Fibroblast of lung (primary cell): ENCODE measurements around the gene ZFPM1. TPM values are rescaled to one million over a fixed set of nuclear protein-coding genes. Genes with fewer than 3 reads are reported as not detected.

Experiments used
- DNase-seq, 2 donors: peaks; one replicate each; pipeline versions ENCODE4 v3.0.0 to v3.0.0-alpha.2; 2010; ENCODE audit warnings: low read depth in 2 of 2
- H2AFZ ChIP-seq: 2 replicates; pipeline ENCODE4 v1.5.1; 2012; ENCODE audit warnings: low read length, control low read depth, inconsistent platforms
- H3K27ac ChIP-seq: 2 replicates; pipeline ENCODE4 v1.5.1; 2011; ENCODE audit warnings: low read length, control low read depth; ENCODE audit not compliant: insufficient read depth
- H3K27me3 ChIP-seq: 2 replicates; pipeline ENCODE4 v1.5.1; 2011; ENCODE audit warnings: mild to moderate bottlenecking, low read length; ENCODE audit not compliant: control insufficient read depth, insufficient read depth
- H3K36me3 ChIP-seq: 2 replicates; pipeline ENCODE4 v1.5.1; 2011; ENCODE audit warnings: low read length; ENCODE audit not compliant: control insufficient read depth, insufficient read depth
- H3K4me1 ChIP-seq: 2 replicates; pipeline ENCODE4 v1.5.1; 2011; ENCODE audit warnings: low read length; ENCODE audit not compliant: control insufficient read depth, insufficient read depth; ENCODE audit errors: extremely low read depth
- H3K4me2 ChIP-seq: 2 replicates; pipeline ENCODE4 v1.5.1; 2011; ENCODE audit warnings: low read length, control low read depth; ENCODE audit not compliant: insufficient read depth; ENCODE audit errors: extremely low read depth
- H3K4me3 ChIP-seq, 4 experiments: fragments of 200-600 bp in 1 of 4; sonication (generic) in 1 of 4; replicated peaks in 1 of 4; 2 replicates each; pipeline ENCODE4 v1.5.1; 2011 to 2016; ENCODE audit warnings: low read length in 4 of 4, low read depth in 3 of 4, mild to moderate bottlenecking in 3 of 4, control low read depth in 2 of 4, inconsistent platforms in 1 of 4, mixed read lengths in 1 of 4; ENCODE audit not compliant: insufficient read depth in 1 of 4; ENCODE audit errors: control extremely low read depth in 1 of 4
- H3K79me2 ChIP-seq: 2 replicates; pipeline ENCODE4 v1.5.1; 2012; ENCODE audit warnings: mild to moderate bottlenecking, low read length, inconsistent platforms; ENCODE audit not compliant: control insufficient read depth, insufficient read depth
- H3K9ac ChIP-seq: 2 replicates; pipeline ENCODE4 v1.5.1; 2011; ENCODE audit warnings: mild to moderate bottlenecking, low read length, control low read depth; ENCODE audit not compliant: insufficient read depth
- H3K9me3 ChIP-seq: 2 replicates; pipeline ENCODE4 v1.5.1; 2012; ENCODE audit warnings: low read depth, low read length; ENCODE audit not compliant: control insufficient read depth, insufficient read depth
- H4K20me1 ChIP-seq: 2 replicates; pipeline ENCODE4 v1.5.1; 2011; ENCODE audit warnings: low read length; ENCODE audit not compliant: control insufficient read depth, insufficient read depth; ENCODE audit errors: extremely low read depth
- CTCF ChIP-seq, 2 donors: IDR thresholded peaks in 1 of 2; conservative IDR thresholded peaks in 1 of 2; 1 replicate in 1 of 2; 2 replicates in 1 of 2; pipeline ENCODE4 v1.5.1; 2011 to 2012; ENCODE audit warnings: low read length in 2 of 2, control low read depth in 1 of 2, inconsistent platforms in 1 of 2, low read depth in 1 of 2, mild to moderate bottlenecking in 1 of 2
- EZH2 ChIP-seq: IDR thresholded peaks from 2 replicates; pipeline ENCODE4 v1.5.1; 2012; ENCODE audit warnings: low read length, control low read depth, mild to moderate bottlenecking; ENCODE audit errors: missing control alignments
- polyA plus RNA-seq, 2 donors: library from polyadenylated mRNA; depleted of rRNA in 1 of 2; stranded (reverse) in 1 of 2; unstranded in 1 of 2; fragments of >200 nt; gene quantifications; 2 replicates each; pipeline ENCODE4 v1.2.1, GENCODE V29; 2011 to 2012; ENCODE audit warnings: missing spikeins in 1 of 2
- total RNA-seq: library from RNA; depleted of rRNA; stranded (reverse); fragments of >200 nt; gene quantifications from 2 replicates; pipeline ENCODE4 v1.2.1, GENCODE V29; 2014

Gene ZFPM1
- total and polyA plus RNA-seq, 2 donors (not counting 1 experiment from before 2014, with no cell fraction given) = 0.27 to 1.7 TPM

GRCh38 chr16:88415713-88416323 lies 37.3 kb upstream of the ZFPM1 start:
- Histone ChIP-seq H3K27me3 (no peaks in the 10 kb centered on the region), H3K27ac (no peak overlapping the region), H3K4me3 (no peak overlapping the region), H3K4me1 (no peaks in the 10 kb centered on the region), H3K9ac (no peak overlapping the region), H2AFZ (no peak overlapping the region), H3K9me3 (no peaks in the 10 kb centered on the region), H4K20me1 (no peaks in the 10 kb centered on the region), H3K36me3 (no peaks in the 10 kb centered on the region), H3K79me2 (no peaks in the 10 kb centered on the region), H3K4me2 (no peak overlapping the region)
- DNase-seq = no peak
- no peak for TF ChIP-seq CTCF (conservative IDR thresholded peaks at IDR 0.05 in 1 of 2, IDR thresholded peaks at IDR 0.05 in 1 of 2; ENCODE audit: low read depth in 1 of 2, low read length in 2 of 2)
- no peak for TF ChIP-seq EZH2

- no peak overlapping the region for H3K4me2 ChIP-seq
- no peak overlapping the region for H3K9ac ChIP-seq
- TF ChIP-seq CTCF (conservative IDR thresholded peaks at IDR 0.05 in 1 of 2, IDR thresholded peaks at IDR 0.05 in 1 of 2; ENCODE audit: low read depth in 1 of 2, low read length in 2 of 2) = no peak
- no peak for TF ChIP-seq EZH2
- H3K27me3 ChIP-seq = no peaks in the 10 kb centered on the region
- no peak overlapping the region for H2AFZ ChIP-seq
- no peaks in the 10 kb centered on the region for H3K79me2 ChIP-seq
- no peaks in the 10 kb centered on the region for H4K20me1 ChIP-seq
- H3K4me1 ChIP-seq = no peaks in the 10 kb centered on the region
- no peak for DNase-seq
- no peak overlapping the region for H3K4me3 ChIP-seq
- H3K27ac ChIP-seq = no peak overlapping the region
- H3K9me3 ChIP-seq = no peaks in the 10 kb centered on the region
- H3K36me3 ChIP-seq = no peaks in the 10 kb centered on the region
These were observed 36.4 kb upstream of the ZFPM1 start for GRCh38 chr16:88416686-88417085.

- Histone ChIP-seq H4K20me1 (no peaks in the 10 kb centered on the region), H3K9ac (no peak overlapping the region), H3K4me1 (no peaks in the 10 kb centered on the region), H3K4me2 (no peak overlapping the region), H3K36me3 (no peaks in the 10 kb centered on the region), H2AFZ (no peak overlapping the region), H3K4me3 (no peak overlapping the region), H3K79me2 (no peaks in the 10 kb centered on the region), H3K27me3 (no peaks in the 10 kb centered on the region), H3K9me3 (no peaks in the 10 kb centered on the region), H3K27ac (no peak overlapping the region)
- DNase-seq = no peak
- TF ChIP-seq CTCF (conservative IDR thresholded peaks at IDR 0.05 in 1 of 2, IDR thresholded peaks at IDR 0.05 in 1 of 2; ENCODE audit: low read depth in 1 of 2, low read length in 2 of 2) = no peak
These were observed 35.2 kb upstream of the ZFPM1 start for GRCh38 chr16:88417684-88418476.
